NCI-H446 (cell line): ENCODE data around the gene NDUFC2.
"Not testable (repeated sequence)": the region's sequence is repeated elsewhere in the genome, so short reads cannot be mapped to it uniquely, and the experiment has no call there.

Experiments used
- DNase-seq, 2 experiments: peaks; one replicate each; lab custom pipeline; 2025; lab: John Stamatoyannopoulos, UW

The NDUFC2 gene

GRCh38 chr11:78054971-78055370, 24.7 kb downstream of the NDUFC2 start:
- no peak for DNase-seq

GRCh38 chr11:78050964-78051831, 28.5 kb downstream of the NDUFC2 start:
- DNase-seq: no peak

GRCh38 chr11:78049348-78049747, 30.3 kb downstream of the NDUFC2 start:
- no peak for DNase-seq

GRCh38 chr11:78048561-78048960, 31.1 kb downstream of the NDUFC2 start:
- DNase-seq: no peak

GRCh38 chr11:78046486-78046854, 33.2 kb downstream of the NDUFC2 start:
- no peak for DNase-seq

- peak; percentile 73 to 91 for DNase-seq
Observed at GRCh38 chr11:78045851-78046485, 33.7 kb downstream of the NDUFC2 start.

GRCh38 chr11:78044706-78045105, 35.0 kb downstream of the NDUFC2 start:
- DNase-seq: no peak

GRCh38 chr11:78041843-78042440, 37.7 kb downstream of the NDUFC2 start:
- no peak for DNase-seq

- DNase-seq: not testable (repeated sequence)
Observed at GRCh38 chr11:78041380-78041719, 38.3 kb downstream of the NDUFC2 start.

GRCh38 chr11:78040691-78041379, 38.8 kb downstream of the NDUFC2 start:
- no peak for DNase-seq

GRCh38 chr11:78039919-78040671, 39.6 kb downstream of the NDUFC2 start:
- DNase-seq: peak in 1 of 2 experiments; percentile 82

GRCh38 chr11:78039391-78039918, 40.2 kb downstream of the NDUFC2 start:
- DNase-seq: no peak

GRCh38 chr11:78038697-78039313, 40.9 kb downstream of the NDUFC2 start:
- peak in 1 of 2 experiments; percentile 26 for DNase-seq

- no peak for DNase-seq
Observed at GRCh38 chr11:78037825-78038620, 41.6 kb downstream of the NDUFC2 start.

GRCh38 chr11:78037056-78037455, 42.6 kb downstream of the NDUFC2 start:
- no peak for DNase-seq

- no peak for DNase-seq
Observed at GRCh38 chr11:78036313-78036712, 43.3 kb downstream of the NDUFC2 start.

- DNase-seq: no peak
Observed at GRCh38 chr11:78034623-78035022, 45.0 kb downstream of the NDUFC2 start.

GRCh38 chr11:78033040-78033439, 46.6 kb downstream of the NDUFC2 start:
- no peak for DNase-seq

- peak in 1 of 2 experiments; percentile 85 for DNase-seq
Observed at GRCh38 chr11:78032090-78032489, 47.6 kb downstream of the NDUFC2 start.

GRCh38 chr11:78031629-78032028, 48.0 kb downstream of the NDUFC2 start:
- no peak for DNase-seq
